Gastrocnemius medialis (tissue), 4 donors: ENCODE data around the gene PRSS33.

Experiments used
- POLR2A ChIP-seq, 2 donors: fragments of 450-650 bp; IDR thresholded peaks; one replicate each; pipeline ENCODE4 v1.6.1; 2017; ENCODE audit warnings: antibody characterized with exemption in 2 of 2, mild to moderate bottlenecking in 2 of 2, moderate library complexity in 2 of 2
- TF ChIP-seq, protein P1 (sequence below), 5 experiments: fragments of 450-650 bp in 3 of 5; fragments of 200-600 bp in 2 of 5; sonication (generic) in 2 of 5; IDR thresholded peaks in 4 of 5; conservative IDR thresholded peaks in 1 of 5; 1 replicate in 4 of 5; 2 replicates in 1 of 5; pipeline ENCODE4 v1.5.1; 2016 to 2019; ENCODE audit warnings: antibody characterized with exemption in 5 of 5, mild to moderate bottlenecking in 3 of 5, moderate library complexity in 3 of 5

- TF ChIP-seq, protein P1, sequence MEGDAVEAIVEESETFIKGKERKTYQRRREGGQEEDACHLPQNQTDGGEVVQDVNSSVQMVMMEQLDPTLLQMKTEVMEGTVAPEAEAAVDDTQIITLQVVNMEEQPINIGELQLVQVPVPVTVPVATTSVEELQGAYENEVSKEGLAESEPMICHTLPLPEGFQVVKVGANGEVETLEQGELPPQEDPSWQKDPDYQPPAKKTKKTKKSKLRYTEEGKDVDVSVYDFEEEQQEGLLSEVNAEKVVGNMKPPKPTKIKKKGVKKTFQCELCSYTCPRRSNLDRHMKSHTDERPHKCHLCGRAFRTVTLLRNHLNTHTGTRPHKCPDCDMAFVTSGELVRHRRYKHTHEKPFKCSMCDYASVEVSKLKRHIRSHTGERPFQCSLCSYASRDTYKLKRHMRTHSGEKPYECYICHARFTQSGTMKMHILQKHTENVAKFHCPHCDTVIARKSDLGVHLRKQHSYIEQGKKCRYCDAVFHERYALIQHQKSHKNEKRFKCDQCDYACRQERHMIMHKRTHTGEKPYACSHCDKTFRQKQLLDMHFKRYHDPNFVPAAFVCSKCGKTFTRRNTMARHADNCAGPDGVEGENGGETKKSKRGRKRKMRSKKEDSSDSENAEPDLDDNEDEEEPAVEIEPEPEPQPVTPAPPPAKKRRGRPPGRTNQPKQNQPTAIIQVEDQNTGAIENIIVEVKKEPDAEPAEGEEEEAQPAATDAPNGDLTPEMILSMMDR (IDR thresholded peaks at IDR 0.05 in 4 of 5, conservative IDR thresholded peaks at IDR 0.05 in 1 of 5) = no peak
- no peak for TF ChIP-seq POLR2A (IDR thresholded peaks at IDR 0.05)
Measured at GRCh38 chr16:2734844-2735515, 52.4 kb downstream of the PRSS33 start.
